ENCODE results near the gene GRAMD1B.

DNA sequence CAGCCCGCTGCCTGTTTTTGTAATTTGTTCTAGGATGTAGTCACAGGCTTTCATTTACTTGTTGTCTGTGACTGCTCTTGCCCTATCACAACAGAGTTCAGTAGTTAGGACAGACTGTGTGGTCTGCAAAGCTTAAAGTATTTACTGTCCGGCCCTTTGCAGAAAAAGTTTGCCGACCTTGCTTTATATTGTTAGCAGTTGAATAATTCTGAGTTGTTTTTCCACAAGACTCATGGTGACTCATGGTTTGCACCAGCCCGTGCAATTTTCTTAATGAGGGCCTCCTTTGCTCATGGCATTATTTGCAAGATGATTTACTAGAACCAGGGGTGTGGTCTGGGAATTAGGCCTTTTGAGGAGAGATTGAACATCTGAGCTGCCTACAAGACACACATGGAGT, 113.7 kb downstream of the GRAMD1B start:
- TF ChIP-seq POLR2A (IDR thresholded peaks at IDR 0.05): no peak
- TF ChIP-seq, protein P1, sequence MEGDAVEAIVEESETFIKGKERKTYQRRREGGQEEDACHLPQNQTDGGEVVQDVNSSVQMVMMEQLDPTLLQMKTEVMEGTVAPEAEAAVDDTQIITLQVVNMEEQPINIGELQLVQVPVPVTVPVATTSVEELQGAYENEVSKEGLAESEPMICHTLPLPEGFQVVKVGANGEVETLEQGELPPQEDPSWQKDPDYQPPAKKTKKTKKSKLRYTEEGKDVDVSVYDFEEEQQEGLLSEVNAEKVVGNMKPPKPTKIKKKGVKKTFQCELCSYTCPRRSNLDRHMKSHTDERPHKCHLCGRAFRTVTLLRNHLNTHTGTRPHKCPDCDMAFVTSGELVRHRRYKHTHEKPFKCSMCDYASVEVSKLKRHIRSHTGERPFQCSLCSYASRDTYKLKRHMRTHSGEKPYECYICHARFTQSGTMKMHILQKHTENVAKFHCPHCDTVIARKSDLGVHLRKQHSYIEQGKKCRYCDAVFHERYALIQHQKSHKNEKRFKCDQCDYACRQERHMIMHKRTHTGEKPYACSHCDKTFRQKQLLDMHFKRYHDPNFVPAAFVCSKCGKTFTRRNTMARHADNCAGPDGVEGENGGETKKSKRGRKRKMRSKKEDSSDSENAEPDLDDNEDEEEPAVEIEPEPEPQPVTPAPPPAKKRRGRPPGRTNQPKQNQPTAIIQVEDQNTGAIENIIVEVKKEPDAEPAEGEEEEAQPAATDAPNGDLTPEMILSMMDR (IDR thresholded peaks at IDR 0.05): no peak
